ENCODE measurements around the gene ITGBL1.

DNA sequence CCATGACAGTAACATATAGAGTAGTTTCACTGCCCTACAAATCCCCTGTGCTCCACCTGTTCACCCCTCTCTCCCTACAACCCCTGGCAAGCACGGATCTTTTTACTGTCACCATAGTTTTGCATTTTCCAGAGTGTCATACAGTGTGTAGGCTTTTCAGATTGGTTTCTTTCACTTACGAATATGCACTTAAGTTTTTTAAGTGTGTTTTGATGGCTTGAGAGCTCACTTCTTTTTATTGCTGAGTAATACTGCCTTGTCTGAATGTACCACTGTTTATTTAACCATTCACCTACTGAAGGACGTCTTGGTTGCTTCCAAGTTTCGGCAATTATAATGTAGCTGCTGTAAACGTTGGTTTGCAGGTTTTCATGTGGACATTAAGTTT is 175.1 kb downstream of the ITGBL1 start:
- TF ChIP-seq, protein P1, sequence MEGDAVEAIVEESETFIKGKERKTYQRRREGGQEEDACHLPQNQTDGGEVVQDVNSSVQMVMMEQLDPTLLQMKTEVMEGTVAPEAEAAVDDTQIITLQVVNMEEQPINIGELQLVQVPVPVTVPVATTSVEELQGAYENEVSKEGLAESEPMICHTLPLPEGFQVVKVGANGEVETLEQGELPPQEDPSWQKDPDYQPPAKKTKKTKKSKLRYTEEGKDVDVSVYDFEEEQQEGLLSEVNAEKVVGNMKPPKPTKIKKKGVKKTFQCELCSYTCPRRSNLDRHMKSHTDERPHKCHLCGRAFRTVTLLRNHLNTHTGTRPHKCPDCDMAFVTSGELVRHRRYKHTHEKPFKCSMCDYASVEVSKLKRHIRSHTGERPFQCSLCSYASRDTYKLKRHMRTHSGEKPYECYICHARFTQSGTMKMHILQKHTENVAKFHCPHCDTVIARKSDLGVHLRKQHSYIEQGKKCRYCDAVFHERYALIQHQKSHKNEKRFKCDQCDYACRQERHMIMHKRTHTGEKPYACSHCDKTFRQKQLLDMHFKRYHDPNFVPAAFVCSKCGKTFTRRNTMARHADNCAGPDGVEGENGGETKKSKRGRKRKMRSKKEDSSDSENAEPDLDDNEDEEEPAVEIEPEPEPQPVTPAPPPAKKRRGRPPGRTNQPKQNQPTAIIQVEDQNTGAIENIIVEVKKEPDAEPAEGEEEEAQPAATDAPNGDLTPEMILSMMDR (IDR thresholded peaks at IDR 0.05), result no peak
- TF ChIP-seq, protein P2, sequence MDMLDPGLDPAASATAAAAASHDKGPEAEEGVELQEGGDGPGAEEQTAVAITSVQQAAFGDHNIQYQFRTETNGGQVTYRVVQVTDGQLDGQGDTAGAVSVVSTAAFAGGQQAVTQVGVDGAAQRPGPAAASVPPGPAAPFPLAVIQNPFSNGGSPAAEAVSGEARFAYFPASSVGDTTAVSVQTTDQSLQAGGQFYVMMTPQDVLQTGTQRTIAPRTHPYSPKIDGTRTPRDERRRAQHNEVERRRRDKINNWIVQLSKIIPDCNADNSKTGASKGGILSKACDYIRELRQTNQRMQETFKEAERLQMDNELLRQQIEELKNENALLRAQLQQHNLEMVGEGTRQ (CRISPR knock-in tag; IDR thresholded peaks at IDR 0.05), result no peak
- no peak for TF ChIP-seq ZBTB21 (CRISPR knock-in tag; IDR thresholded peaks at IDR 0.05; ENCODE audit: borderline replicate concordance)
- TF ChIP-seq CREM (CRISPR knock-in tag; IDR thresholded peaks at IDR 0.05), result no peak
- TF ChIP-seq, protein P3, sequence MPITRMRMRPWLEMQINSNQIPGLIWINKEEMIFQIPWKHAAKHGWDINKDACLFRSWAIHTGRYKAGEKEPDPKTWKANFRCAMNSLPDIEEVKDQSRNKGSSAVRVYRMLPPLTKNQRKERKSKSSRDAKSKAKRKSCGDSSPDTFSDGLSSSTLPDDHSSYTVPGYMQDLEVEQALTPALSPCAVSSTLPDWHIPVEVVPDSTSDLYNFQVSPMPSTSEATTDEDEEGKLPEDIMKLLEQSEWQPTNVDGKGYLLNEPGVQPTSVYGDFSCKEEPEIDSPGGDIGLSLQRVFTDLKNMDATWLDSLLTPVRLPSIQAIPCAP (CRISPR knock-in tag; IDR thresholded peaks at IDR 0.05), result no peak
- no peak for TF ChIP-seq ZNF671 (CRISPR knock-in tag; IDR thresholded peaks at IDR 0.05)
- TF ChIP-seq, protein P4, sequence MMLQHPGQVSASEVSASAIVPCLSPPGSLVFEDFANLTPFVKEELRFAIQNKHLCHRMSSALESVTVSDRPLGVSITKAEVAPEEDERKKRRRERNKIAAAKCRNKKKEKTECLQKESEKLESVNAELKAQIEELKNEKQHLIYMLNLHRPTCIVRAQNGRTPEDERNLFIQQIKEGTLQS (CRISPR knock-in tag; conservative IDR thresholded peaks at IDR 0.05), result no peak
- TF ChIP-seq, protein P5, sequence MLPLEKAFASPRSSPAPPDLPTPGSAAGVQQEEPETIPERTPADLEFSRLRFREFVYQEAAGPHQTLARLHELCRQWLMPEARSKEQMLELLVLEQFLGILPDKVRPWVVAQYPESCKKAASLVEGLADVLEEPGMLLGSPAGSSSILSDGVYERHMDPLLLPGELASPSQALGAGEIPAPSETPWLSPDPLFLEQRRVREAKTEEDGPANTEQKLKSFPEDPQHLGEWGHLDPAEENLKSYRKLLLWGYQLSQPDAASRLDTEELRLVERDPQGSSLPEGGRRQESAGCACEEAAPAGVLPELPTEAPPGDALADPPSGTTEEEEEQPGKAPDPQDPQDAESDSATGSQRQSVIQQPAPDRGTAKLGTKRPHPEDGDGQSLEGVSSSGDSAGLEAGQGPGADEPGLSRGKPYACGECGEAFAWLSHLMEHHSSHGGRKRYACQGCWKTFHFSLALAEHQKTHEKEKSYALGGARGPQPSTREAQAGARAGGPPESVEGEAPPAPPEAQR (CRISPR knock-in tag; IDR thresholded peaks at IDR 0.05), result no peak
- TF ChIP-seq ELF4 (CRISPR knock-in tag; IDR thresholded peaks at IDR 0.05; ENCODE audit: low read depth), result no peak
- TF ChIP-seq FOXP1 (CRISPR knock-in tag; IDR thresholded peaks at IDR 0.05; ENCODE audit: borderline replicate concordance), result no peak
- TF ChIP-seq TEAD4 (CRISPR knock-in tag; IDR thresholded peaks at IDR 0.05), result no peak
- TF ChIP-seq, protein P6, sequence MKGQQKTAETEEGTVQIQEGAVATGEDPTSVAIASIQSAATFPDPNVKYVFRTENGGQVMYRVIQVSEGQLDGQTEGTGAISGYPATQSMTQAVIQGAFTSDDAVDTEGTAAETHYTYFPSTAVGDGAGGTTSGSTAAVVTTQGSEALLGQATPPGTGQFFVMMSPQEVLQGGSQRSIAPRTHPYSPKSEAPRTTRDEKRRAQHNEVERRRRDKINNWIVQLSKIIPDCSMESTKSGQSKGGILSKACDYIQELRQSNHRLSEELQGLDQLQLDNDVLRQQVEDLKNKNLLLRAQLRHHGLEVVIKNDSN (CRISPR knock-in tag; IDR thresholded peaks at IDR 0.05), result no peak
- TF ChIP-seq KAT7 (CRISPR knock-in tag; IDR thresholded peaks at IDR 0.05; ENCODE audit: borderline replicate concordance), result no peak
